Activated B cell treated with CpG ODN at 0.5 μM for 24 hours (primary cell): ENCODE measurements around the gene JADE2. TPM values are rescaled to one million over a fixed set of nuclear protein-coding genes. Genes with fewer than 3 reads are reported as not detected.

ENCODE experiments used
- ATAC-seq: fragments of 200-7000 bp; cut with Tn5 transposase; one replicate; pipeline ENCODE4 v1.10.0; 2021; ENCODE audit warnings: low read depth, mild to moderate bottlenecking, moderate library complexity
- CTCF ChIA-PET: fragments of 350-600 bp; sonication (Branson Sonifier 250); formaldehyde crosslinking; loops from one replicate; lab custom pipeline; 2021; ENCODE audit warnings: antibody characterized with exemption; lab: Charles Lee
- POLR2A ChIA-PET: fragments of 350-600 bp; sonication (Branson Sonifier 250); formaldehyde crosslinking; loops from one replicate; lab custom pipeline; 2021; ENCODE audit warnings: antibody characterized with exemption; lab: Charles Lee
- DNase-seq: peaks from one replicate; pipeline ENCODE4 v3.0.0; 2022
- H3K27ac Mint-ChIP-seq: one replicate; pipeline ENCODE4 v1.8.0; 2020; ENCODE audit warnings: mixed read lengths
- H3K27me3 Mint-ChIP-seq: one replicate; pipeline ENCODE4 v1.8.0; 2021; ENCODE audit warnings: mixed read lengths
- H3K36me3 Mint-ChIP-seq: one replicate; pipeline ENCODE4 v1.8.0; 2021; ENCODE audit warnings: low read depth, mixed read lengths
- H3K4me1 Mint-ChIP-seq: one replicate; pipeline ENCODE4 v1.8.0; 2021; ENCODE audit warnings: mixed read lengths
- H3K4me3 Mint-ChIP-seq: one replicate; pipeline ENCODE4 v1.8.0; 2020; ENCODE audit warnings: mild to moderate bottlenecking, mixed read lengths
- H3K9me3 Mint-ChIP-seq: one replicate; pipeline ENCODE4 v1.8.0; 2020; ENCODE audit warnings: mixed read lengths
- intact Hi-C: fragments of 100-400 bp; cut with micrococcal nuclease; formaldehyde crosslinking; loops from one replicate; pipeline ENCODE4 v1.15.1; 2024
- total RNA-seq: library from RNA; stranded (reverse); gene quantifications from 2 replicates; pipeline ENCODE4 v1.2.3, GENCODE V29; 2022
- TF ChIP-seq, protein P1 (sequence below): fragments of 200-600 bp; IDR thresholded peaks from one replicate; pipeline ENCODE4 v1.8.0; 2022; ENCODE audit warnings: antibody characterized with exemption, mild to moderate bottlenecking

JADE2 gene
- total RNA-seq, 1 donor from 2014 or later: 225 TPM

DNA sequence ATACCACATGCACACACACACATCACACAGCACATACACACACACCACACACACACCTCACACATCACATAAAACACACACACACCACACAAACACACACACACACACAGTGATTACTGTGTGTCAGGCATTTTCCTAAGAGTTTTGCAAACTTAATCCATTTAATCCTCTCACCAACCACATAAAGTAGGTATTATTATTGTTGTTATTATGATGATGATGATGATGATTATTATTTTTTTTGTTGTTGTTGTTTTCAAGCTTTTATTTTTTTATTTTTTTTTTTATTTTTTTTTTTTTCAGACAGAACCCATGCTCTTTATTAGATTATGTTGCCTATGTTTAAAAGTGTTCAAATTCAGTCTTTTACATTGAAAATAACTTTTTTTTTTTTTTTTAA is 31.5 kb downstream of the JADE2 start:
- H3K27me3 Mint-ChIP-seq: no peaks in the 10 kb centered on the region
- TF ChIP-seq, protein P1, sequence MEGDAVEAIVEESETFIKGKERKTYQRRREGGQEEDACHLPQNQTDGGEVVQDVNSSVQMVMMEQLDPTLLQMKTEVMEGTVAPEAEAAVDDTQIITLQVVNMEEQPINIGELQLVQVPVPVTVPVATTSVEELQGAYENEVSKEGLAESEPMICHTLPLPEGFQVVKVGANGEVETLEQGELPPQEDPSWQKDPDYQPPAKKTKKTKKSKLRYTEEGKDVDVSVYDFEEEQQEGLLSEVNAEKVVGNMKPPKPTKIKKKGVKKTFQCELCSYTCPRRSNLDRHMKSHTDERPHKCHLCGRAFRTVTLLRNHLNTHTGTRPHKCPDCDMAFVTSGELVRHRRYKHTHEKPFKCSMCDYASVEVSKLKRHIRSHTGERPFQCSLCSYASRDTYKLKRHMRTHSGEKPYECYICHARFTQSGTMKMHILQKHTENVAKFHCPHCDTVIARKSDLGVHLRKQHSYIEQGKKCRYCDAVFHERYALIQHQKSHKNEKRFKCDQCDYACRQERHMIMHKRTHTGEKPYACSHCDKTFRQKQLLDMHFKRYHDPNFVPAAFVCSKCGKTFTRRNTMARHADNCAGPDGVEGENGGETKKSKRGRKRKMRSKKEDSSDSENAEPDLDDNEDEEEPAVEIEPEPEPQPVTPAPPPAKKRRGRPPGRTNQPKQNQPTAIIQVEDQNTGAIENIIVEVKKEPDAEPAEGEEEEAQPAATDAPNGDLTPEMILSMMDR: no peak
- ChIA-PET CTCF (no interaction called here), POLR2A (interaction anchor here (0.7 to 22.4 kb wide), 7 partner anchors 8 to 331 kb away, joined by 3 to 763 read pairs (median 3); partner anchors contain the start of genes CDKN2AIPNL, JADE2 and PPP2CA)
- peaks cover 78% of the 10 kb centered on the region for H3K36me3 Mint-ChIP-seq
- no peaks in the 10 kb centered on the region for H3K9me3 Mint-ChIP-seq
- H3K4me3 Mint-ChIP-seq: peak overlapping the region; percentile 13
- ATAC-seq (no peak), DNase-seq (no peak)
- peak overlapping the region; percentile 82 for H3K27ac Mint-ChIP-seq
- intact Hi-C loops: loop anchor here (1.0 kb wide), 2 partner anchors 20 to 190 kb away; partner anchors contain the start of gene CDKL3
- H3K4me1 Mint-ChIP-seq: peaks cover 55% of the 10 kb centered on the region

DNA sequence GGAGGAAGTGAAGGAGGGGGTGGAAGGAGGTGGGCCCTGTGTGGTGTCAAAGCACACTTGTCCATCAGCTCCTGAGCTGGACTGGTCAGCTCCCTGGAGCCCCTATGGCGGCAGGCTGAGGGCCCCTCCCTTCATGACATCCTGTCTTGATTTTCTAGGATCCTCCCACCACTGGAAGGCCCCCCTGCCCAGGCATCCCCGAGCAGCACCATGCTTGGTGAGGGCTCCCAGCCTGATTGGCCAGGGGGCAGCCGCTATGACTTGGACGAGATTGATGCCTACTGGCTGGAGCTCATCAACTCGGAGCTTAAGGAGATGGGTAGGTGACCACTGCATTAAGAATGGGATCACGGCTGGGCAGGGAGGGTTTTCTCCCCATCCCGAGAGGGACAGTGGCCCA is 34.2 kb downstream of the JADE2 start:
- DNase-seq (no peak), ATAC-seq (no peak)
- H3K27me3 Mint-ChIP-seq: no peaks in the 10 kb centered on the region
- no peak overlapping the region for H3K4me3 Mint-ChIP-seq
- H3K4me1 Mint-ChIP-seq: peaks cover 28% of the 10 kb centered on the region
- H3K36me3 Mint-ChIP-seq: peaks cover 78% of the 10 kb centered on the region
- ChIA-PET CTCF (interaction anchor here (1.3 to 1.7 kb wide), 2 partner anchors 32 to 148 kb away, joined by 3 to 4 read pairs; partner anchors contain the start of gene CDKN2AIPNL), POLR2A (interaction anchor here (0.6 to 0.7 kb wide), 2 partner anchors 108 to 154 kb away, joined by 3 to 7 read pairs; no protein-coding TSS in a partner anchor)
- H3K27ac Mint-ChIP-seq: no peak overlapping the region
- intact Hi-C loops: no loop called here
- TF ChIP-seq, protein P1: no peak
- H3K9me3 Mint-ChIP-seq: no peaks in the 10 kb centered on the region

DNA sequence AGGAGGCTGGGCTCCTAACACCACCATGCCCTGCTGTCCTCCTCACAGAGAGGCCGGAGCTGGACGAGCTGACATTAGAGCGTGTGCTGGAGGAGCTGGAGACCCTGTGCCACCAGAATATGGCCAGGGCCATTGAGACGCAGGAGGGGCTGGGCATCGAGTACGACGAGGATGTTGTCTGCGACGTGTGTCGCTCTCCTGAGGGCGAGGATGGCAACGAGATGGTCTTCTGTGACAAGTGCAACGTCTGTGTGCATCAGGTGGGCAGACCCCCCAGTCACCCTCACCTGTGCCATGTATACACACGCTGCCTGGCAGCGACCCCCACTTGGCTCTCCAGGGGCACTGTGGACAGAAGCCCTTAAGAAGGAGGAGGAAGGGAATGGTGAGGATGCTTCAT is 35.2 kb downstream of the JADE2 start:
- Mint-ChIP-seq H3K9me3 (no peaks in the 10 kb centered on the region), H3K36me3 (peaks cover 80% of the 10 kb centered on the region), H3K4me1 (peaks cover 18% of the 10 kb centered on the region), H3K27ac (no peak overlapping the region), H3K4me3 (no peak overlapping the region), H3K27me3 (no peaks in the 10 kb centered on the region)
- intact Hi-C loops: no loop called here
- ChIA-PET CTCF (no interaction called here), POLR2A (interaction anchor here (1.1 kb wide), 1 partner anchor 124 kb away, joined by 3 read pairs; no protein-coding TSS in a partner anchor)
- ATAC-seq (no peak), DNase-seq (no peak)
- TF ChIP-seq, protein P1: no peak

DNA sequence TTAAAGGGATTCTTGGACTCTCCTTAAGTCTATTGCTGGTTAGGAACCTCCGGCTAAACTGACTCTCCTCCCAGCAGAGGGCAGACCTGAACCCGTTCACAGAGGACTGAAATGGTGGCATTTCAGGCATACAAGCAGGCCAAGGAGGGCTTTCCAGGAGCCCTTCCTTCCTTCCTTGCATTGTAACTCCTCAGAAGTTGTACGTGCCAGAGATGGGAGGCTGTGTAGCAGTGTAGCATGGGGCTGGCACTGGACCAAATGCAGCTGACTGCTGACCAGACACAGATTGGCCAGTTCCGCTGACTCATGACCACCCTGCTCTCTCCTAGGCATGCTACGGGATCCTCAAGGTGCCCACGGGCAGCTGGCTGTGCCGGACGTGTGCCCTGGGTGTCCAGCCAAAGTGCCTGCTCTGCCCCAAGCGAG is 36.4 kb downstream of the JADE2 start:
- intact Hi-C loops: no loop called here
- no peak overlapping the region for H3K4me3 Mint-ChIP-seq
- no peak for DNase-seq
- H3K36me3 Mint-ChIP-seq: peaks cover 83% of the 10 kb centered on the region
- H3K4me1 Mint-ChIP-seq: peaks cover 7% of the 10 kb centered on the region
- H3K27ac Mint-ChIP-seq: peak overlapping the region; percentile 56
- POLR2A ChIA-PET: interaction anchor here (0.6 kb wide), 1 partner anchor 183 kb away, joined by 4 read pairs; no protein-coding TSS in a partner anchor
- no peaks in the 10 kb centered on the region for H3K27me3 Mint-ChIP-seq
- H3K9me3 Mint-ChIP-seq: no peaks in the 10 kb centered on the region
- CTCF ChIA-PET: interaction anchor here (1.2 kb wide), 2 partner anchors 25 to 258 kb away, joined by 3 read pairs; no protein-coding TSS in a partner anchor
- TF ChIP-seq, protein P1: no peak
- no peak for ATAC-seq

DNA sequence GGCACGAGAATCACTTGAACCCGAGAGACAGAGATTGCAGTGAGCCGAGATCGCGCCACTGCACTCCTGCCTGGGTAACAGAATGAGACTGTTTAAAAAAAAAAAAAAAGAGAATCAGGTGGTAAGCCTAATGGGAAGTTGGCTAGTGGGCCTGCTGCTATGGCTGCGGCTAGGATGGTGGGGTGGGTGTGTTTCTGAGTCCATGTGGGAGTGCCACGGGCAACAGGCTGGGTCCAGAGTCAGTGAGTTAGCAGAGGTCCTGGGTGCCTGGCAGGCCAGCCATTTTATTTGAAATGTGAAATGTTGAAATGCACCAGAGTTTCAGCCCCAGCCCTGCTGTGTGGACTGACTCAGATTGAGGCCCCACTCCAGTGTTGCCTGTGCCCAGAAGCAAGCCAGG is 37.8 kb downstream of the JADE2 start:
- Mint-ChIP-seq H3K9me3 (no peaks in the 10 kb centered on the region), H3K27ac (peak overlapping the region; percentile 21), H3K4me3 (no peak overlapping the region), H3K4me1 (peaks cover 9% of the 10 kb centered on the region), H3K27me3 (no peaks in the 10 kb centered on the region), H3K36me3 (peaks cover 94% of the 10 kb centered on the region)
- ATAC-seq (no peak), DNase-seq (no peak)
- TF ChIP-seq, protein P1: no peak
- CTCF ChIA-PET: interaction anchor here (0.8 to 1.2 kb wide), 2 partner anchors 13 to 24 kb away, joined by 3 read pairs; no protein-coding TSS in a partner anchor
- POLR2A ChIA-PET: no interaction called here
- intact Hi-C loops: no loop called here
